Esophagus squamous epithelium (tissue), 4 donors: ENCODE measurements around the gene WDR59.

Source experiments
- CTCF ChIP-seq, 6 experiments: fragments of 450-650 bp in 4 of 6; fragments of 200-600 bp in 2 of 6; sonication (generic) in 2 of 6; IDR thresholded peaks; one replicate each; pipeline ENCODE4 v1.5.1; 2016 to 2019; ENCODE audit warnings: antibody characterized with exemption in 6 of 6, mild to moderate bottlenecking in 4 of 6, moderate library complexity in 4 of 6
- POLR2A ChIP-seq, 4 donors: fragments of 450-650 bp; IDR thresholded peaks; one replicate each; pipeline ENCODE4 v1.6.1; 2017; ENCODE audit warnings: antibody characterized with exemption in 4 of 4, mild to moderate bottlenecking in 4 of 4, moderate library complexity in 3 of 4

- no peak for TF ChIP-seq POLR2A (IDR thresholded peaks at IDR 0.05)
- no peak for TF ChIP-seq CTCF (IDR thresholded peaks at IDR 0.05)
These were observed 12.1 kb upstream of the WDR59 start for GRCh38 chr16:74997042-74997491.
